Measurements from ENCODE around the gene KAT6B. TPM values are rescaled to one million over a fixed set of nuclear protein-coding genes. Genes with fewer than 3 reads are reported as not detected.
"Not testable (repeated sequence)": the region's sequence is repeated elsewhere in the genome, so short reads cannot be mapped to it uniquely, and the experiment has no call there.

KAT6B gene
- total and polyA plus RNA-seq, 10 of the 15 experiments (the other 5 are each of a cell fraction or from before 2014, with no cell fraction given), result 2.7 to 22.6 (median 15.7) TPM

DNA sequence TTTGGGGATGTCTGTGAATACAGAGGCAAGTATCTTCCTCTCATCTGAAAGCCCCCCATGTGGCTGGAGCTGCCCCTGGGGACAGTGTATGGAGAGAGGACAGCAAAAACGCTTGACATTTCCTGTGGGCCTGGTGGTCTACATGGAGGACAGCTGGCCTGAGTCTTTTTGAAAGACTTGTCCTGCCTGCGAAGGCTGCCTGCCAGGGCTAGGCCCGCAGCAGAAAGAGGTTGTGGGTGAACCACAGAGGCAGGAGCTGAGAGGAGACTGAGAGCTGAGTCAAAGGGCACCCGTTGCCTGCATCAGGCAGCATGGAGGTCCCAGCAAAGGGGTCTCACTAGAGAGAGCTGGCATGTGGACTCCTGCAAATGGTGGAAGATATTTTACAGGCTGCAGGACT lies 66.4 kb downstream of the KAT6B start (continued):
- TF ChIP-seq, protein P1, sequence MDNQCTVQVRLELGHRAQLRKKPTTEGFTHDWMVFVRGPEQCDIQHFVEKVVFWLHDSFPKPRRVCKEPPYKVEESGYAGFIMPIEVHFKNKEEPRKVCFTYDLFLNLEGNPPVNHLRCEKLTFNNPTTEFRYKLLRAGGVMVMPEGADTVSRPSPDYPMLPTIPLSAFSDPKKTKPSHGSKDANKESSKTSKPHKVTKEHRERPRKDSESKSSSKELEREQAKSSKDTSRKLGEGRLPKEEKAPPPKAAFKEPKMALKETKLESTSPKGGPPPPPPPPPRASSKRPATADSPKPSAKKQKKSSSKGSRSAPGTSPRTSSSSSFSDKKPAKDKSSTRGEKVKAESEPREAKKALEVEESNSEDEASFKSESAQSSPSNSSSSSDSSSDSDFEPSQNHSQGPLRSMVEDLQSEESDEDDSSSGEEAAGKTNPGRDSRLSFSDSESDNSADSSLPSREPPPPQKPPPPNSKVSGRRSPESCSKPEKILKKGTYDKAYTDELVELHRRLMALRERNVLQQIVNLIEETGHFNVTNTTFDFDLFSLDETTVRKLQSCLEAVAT (IDR thresholded peaks at IDR 0.05), result no peak
- no peak for TF ChIP-seq REST (IDR thresholded peaks at IDR 0.05; ENCODE audit: low read depth, low read length)

DNA sequence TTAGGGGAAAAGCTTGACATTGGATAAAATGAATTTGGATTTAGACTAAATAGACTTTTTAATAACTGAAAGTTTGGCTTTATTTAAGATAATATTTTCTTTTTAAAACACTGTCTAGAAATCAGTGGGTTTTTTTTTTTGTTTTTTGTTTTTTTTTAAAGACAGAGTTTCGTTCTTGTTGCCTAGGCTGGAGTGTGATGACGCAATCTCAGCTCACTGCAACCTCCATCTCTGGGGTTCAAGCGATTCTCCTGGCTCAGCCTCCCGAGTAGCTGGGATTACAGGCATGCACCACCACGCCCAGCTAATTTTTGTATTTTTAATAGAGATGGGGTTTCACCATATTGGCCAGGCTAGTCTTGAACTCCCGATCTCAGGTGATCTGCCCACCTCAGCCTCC lies 66.9 kb downstream of the KAT6B start:
- H2AFZ ChIP-seq (ENCODE audit: control insufficient read depth, low read depth, low read length); H3K36me3 ChIP-seq (ENCODE audit: control insufficient read depth in 2 of 2, insufficient read depth in 2 of 2, low read length in 1 of 2); H4K20me1 ChIP-seq (ENCODE audit: control insufficient read depth, insufficient read depth); FAIRE-seq; in situ Hi-C loops (cut with MboI); H3K4me3 ChIP-seq; H3K27me3 ChIP-seq (replicated peaks in 1 of 2; ENCODE audit: control insufficient read depth in 2 of 2, insufficient read depth in 2 of 2, low read length in 1 of 2); H3K9me3 ChIP-seq (replicated peaks; ENCODE audit: control insufficient read depth, insufficient read depth, low read length); DNase-seq (ENCODE audit: low read depth, low spot score); H3K4me2 ChIP-seq (ENCODE audit: control insufficient read depth, insufficient read depth); H3K27ac ChIP-seq (ENCODE audit: control insufficient read depth, insufficient read depth); H3K9ac ChIP-seq (ENCODE audit: control insufficient read depth, insufficient read depth, low read length); ATAC-seq; BruUV-seq (replicated peaks): not testable (repeated sequence)
- Histone ChIP-seq H3K79me2 (ENCODE audit: control insufficient read depth, insufficient read depth, low read length) (peaks cover 21% of the 10 kb centered on the region), H3K4me1 (ENCODE audit: control insufficient read depth, insufficient read depth, low read length) (peaks cover 12% of the 10 kb centered on the region)
- ChIA-PET RAD21 (ENCODE audit: unreplicated experiment) (interaction anchor here (1.2 to 1.6 kb wide), 4 partner anchors 19 to 126 kb away, joined by 4 to 6 read pairs (median 4); no protein-coding TSS in a partner anchor), CTCF (interaction anchor here (1.9 to 2.6 kb wide), 2 partner anchors 10 to 29 kb away, joined by 5 to 11 read pairs; no protein-coding TSS in a partner anchor), SMC1A (ENCODE audit: uncharacterized antibody, unreplicated experiment) (interaction anchor here (1.0 to 4.3 kb wide), 8 partner anchors 9 to 120 kb away, joined by 3 to 20 read pairs (median 4); no protein-coding TSS in a partner anchor), POLR2A (interaction anchor here (0.7 to 1.6 kb wide), 4 partner anchors 14 to 103 kb away, joined by 4 to 6 read pairs (median 4); no protein-coding TSS in a partner anchor)
- intact Hi-C loops (cut with micrococcal nuclease; ENCODE audit: unreplicated experiment), result loop anchor here (10.0 kb wide), 1 partner anchor 629 kb away; no protein-coding TSS in a partner anchor
- 99% methylated on average over 6 of the region's 6 CpGs for WGBS (ENCODE audit: insufficient coverage, insufficient replicate concordance, low lambda C conversion rate, missing lambda C conversion rate)
